H9 (cell line): Measurements from ENCODE around the gene WFDC1. TPM values are rescaled to one million over a fixed set of nuclear protein-coding genes. Genes with fewer than 3 reads are reported as not detected.

ENCODE experiments used
- DNase-seq: peaks from one replicate; pipeline ENCODE4 v3.0.0-alpha.2; 2017
- H2AFZ ChIP-seq: one replicate; pipeline ENCODE4 v1.6.1; 2013; ENCODE audit warnings: mild to moderate bottlenecking, low read length, control low read depth, moderate library complexity
- H2AK5ac ChIP-seq: 2 replicates; pipeline ENCODE4 v1.6.1; 2013; ENCODE audit warnings: low read length, control low read depth, mixed read lengths; ENCODE audit not compliant: insufficient read length
- H2BK120ac ChIP-seq: one replicate; pipeline ENCODE4 v1.6.1; 2013; ENCODE audit warnings: low read depth, mild to moderate bottlenecking, low read length, control low read depth, inconsistent platforms; ENCODE audit not compliant: poor library complexity, severe bottlenecking
- H2BK12ac ChIP-seq: 2 replicates; pipeline ENCODE4 v1.6.1; 2013; ENCODE audit warnings: low read length, control low read depth, mixed read lengths, low read depth; ENCODE audit not compliant: insufficient read length
- H2BK15ac ChIP-seq: 2 replicates; pipeline ENCODE4 v1.6.1; 2013; ENCODE audit warnings: low read depth, low read length, control low read depth
- H2BK20ac ChIP-seq: one replicate; pipeline ENCODE4 v1.6.1; 2013; ENCODE audit warnings: low read depth, mild to moderate bottlenecking, low read length, control low read depth, inconsistent platforms; ENCODE audit not compliant: poor library complexity, severe bottlenecking
- H2BK5ac ChIP-seq: 2 replicates; pipeline ENCODE4 v1.6.1; 2013; ENCODE audit warnings: low read length, control low read depth, mixed read lengths; ENCODE audit not compliant: insufficient read length
- H3K14ac ChIP-seq: 2 replicates; pipeline ENCODE4 v1.6.1; 2013; ENCODE audit warnings: low read length, control low read depth; ENCODE audit not compliant: insufficient read depth
- H3K18ac ChIP-seq: 2 replicates; pipeline ENCODE4 v1.6.1; 2013; ENCODE audit warnings: low read depth, mild to moderate bottlenecking, mixed read lengths, low read length, control low read depth; ENCODE audit not compliant: insufficient read length
- H3K23ac ChIP-seq: 2 replicates; pipeline ENCODE4 v1.6.1; 2013; ENCODE audit warnings: low read length, control low read depth, mixed read lengths, low read depth; ENCODE audit not compliant: insufficient read length
- H3K23me2 ChIP-seq: 2 replicates; pipeline ENCODE4 v1.6.1; 2013; ENCODE audit warnings: low read depth, mild to moderate bottlenecking, mixed read lengths, low read length, control low read depth; ENCODE audit not compliant: insufficient read length, poor library complexity, severe bottlenecking
- H3K27ac ChIP-seq: 2 replicates; pipeline ENCODE4 v1.5.1; 2013; ENCODE audit warnings: low read length, control low read depth, mixed read lengths, low read depth; ENCODE audit not compliant: insufficient read length
- H3K27me3 ChIP-seq: 2 replicates; pipeline ENCODE4 v1.6.1; 2013; ENCODE audit warnings: low read length, control low read depth, inconsistent platforms; ENCODE audit not compliant: insufficient read depth
- H3K4ac ChIP-seq: 2 replicates; pipeline ENCODE4 v1.6.1; 2013; ENCODE audit warnings: low read depth, mild to moderate bottlenecking, control low read depth, inconsistent platforms, low read length, moderate library complexity
- H3K4me1 ChIP-seq: 2 replicates; pipeline ENCODE4 v1.6.1; 2013; ENCODE audit warnings: low read length, control low read depth, inconsistent platforms; ENCODE audit not compliant: insufficient read depth
- H3K4me2 ChIP-seq: 2 replicates; pipeline ENCODE4 v1.6.1; 2013; ENCODE audit warnings: low read length, control low read depth, mixed read lengths; ENCODE audit not compliant: insufficient read length, insufficient read depth
- H3K56ac ChIP-seq: 2 replicates; pipeline ENCODE4 v1.6.1; 2013; ENCODE audit warnings: low read depth, mild to moderate bottlenecking, mixed read lengths, low read length, control low read depth; ENCODE audit not compliant: insufficient read length
- H3K79me1 ChIP-seq: 2 replicates; pipeline ENCODE4 v1.6.1; 2013; ENCODE audit warnings: low read depth, mild to moderate bottlenecking, moderate library complexity, low read length, control low read depth, inconsistent platforms; ENCODE audit not compliant: insufficient read depth, poor library complexity, severe bottlenecking
- H3K79me2 ChIP-seq: 2 replicates; pipeline ENCODE4 v1.6.1; 2013; ENCODE audit warnings: low read length, control low read depth, inconsistent platforms; ENCODE audit not compliant: insufficient read depth
- H3K9ac ChIP-seq: 2 replicates; pipeline ENCODE4 v1.6.1; 2013; ENCODE audit warnings: low read length, control low read depth, mixed read lengths; ENCODE audit not compliant: insufficient read length; ENCODE audit errors: extremely low read depth
- H3K9me3 ChIP-seq: one replicate; pipeline ENCODE4 v1.6.1; 2013; ENCODE audit warnings: low read depth, low read length, inconsistent platforms; ENCODE audit not compliant: control insufficient read depth
- H3T11ph ChIP-seq: one replicate; pipeline ENCODE4 v1.6.1; 2013; ENCODE audit warnings: mild to moderate bottlenecking, low read length, control low read depth, inconsistent platforms
- H4K20me1 ChIP-seq: one replicate; pipeline ENCODE4 v1.6.1; 2013; ENCODE audit not compliant: control insufficient read depth, insufficient read length, insufficient read depth
- H4K5ac ChIP-seq: 2 replicates; pipeline ENCODE4 v1.6.1; 2013; ENCODE audit warnings: low read depth, mild to moderate bottlenecking, mixed read lengths, low read length, control low read depth; ENCODE audit not compliant: insufficient read length
- H4K8ac ChIP-seq: replicated peaks from 2 replicates; pipeline ENCODE4 v1.6.1; 2013; ENCODE audit warnings: low read length, control low read depth, mixed read lengths, low read depth; ENCODE audit not compliant: insufficient read length
- H4K91ac ChIP-seq: 2 replicates; pipeline ENCODE4 v1.6.1; 2013; ENCODE audit warnings: low read depth, mild to moderate bottlenecking, moderate library complexity, mixed read lengths, low read length, control low read depth; ENCODE audit not compliant: insufficient read length
- H3K27ac Mint-ChIP-seq, 3 experiments: 2 replicates in 2 of 3; 3 replicates in 1 of 3; pipeline ENCODE4 v1.8.0; 2020 to 2021; ENCODE audit warnings: mixed read lengths in 3 of 3, mild to moderate bottlenecking in 1 of 3, moderate library complexity in 1 of 3
- H3K27me3 Mint-ChIP-seq: 2 replicates; pipeline ENCODE4 v1.8.0; 2021; ENCODE audit warnings: low read depth, mild to moderate bottlenecking, moderate library complexity, mixed read lengths
- H3K36me3 Mint-ChIP-seq, 3 experiments: 2 replicates in 2 of 3; 3 replicates in 1 of 3; pipeline ENCODE4 v1.8.0; 2020 to 2021; ENCODE audit warnings: low read depth in 3 of 3, mixed read lengths in 3 of 3; ENCODE audit not compliant: insufficient read depth in 1 of 3
- H3K4me1 Mint-ChIP-seq, 2 experiments: 2 replicates each; pipeline ENCODE4 v1.8.0; 2020; ENCODE audit warnings: mixed read lengths in 2 of 2
- H3K4me3 Mint-ChIP-seq, 2 experiments: 2 replicates in 1 of 2; 3 replicates in 1 of 2; pipeline ENCODE4 v1.8.0; 2020 to 2021; ENCODE audit warnings: mild to moderate bottlenecking in 2 of 2, mixed read lengths in 2 of 2, moderate library complexity in 1 of 2
- H3K9me3 Mint-ChIP-seq, 2 experiments: 2 replicates in 1 of 2; 3 replicates in 1 of 2; pipeline ENCODE4 v1.8.0; 2020; ENCODE audit warnings: mild to moderate bottlenecking in 2 of 2, mixed read lengths in 2 of 2, moderate library complexity in 1 of 2
- WGBS: extraction: QIAGEN DNeasy Blood & Tissue Kit; methylation state at CpG from one replicate; pipeline ENCODE4 v1.1.7; 2013; ENCODE audit warnings: missing lambda C conversion rate, low lambda C conversion rate, mixed read lengths; ENCODE audit not compliant: insufficient read length; ENCODE audit errors: extremely low coverage; 5-methylcytosine and 5-hydroxymethylcytosine counted together
- total RNA-seq: library from RNA; stranded (reverse); gene quantifications from 2 replicates; pipeline ENCODE4 v1.2.1, GENCODE V29; 2021
- TF ChIP-seq, protein P1 (sequence below): fragments of 200-600 bp; sonication (generic); conservative IDR thresholded peaks from 3 replicates; pipeline ENCODE4 v1.8.0; 2021; ENCODE audit warnings: antibody characterized with exemption, mild to moderate bottlenecking

The WFDC1 gene
- total RNA-seq, 1 experiment from 2014 or later, result 0.24 TPM

DNA sequence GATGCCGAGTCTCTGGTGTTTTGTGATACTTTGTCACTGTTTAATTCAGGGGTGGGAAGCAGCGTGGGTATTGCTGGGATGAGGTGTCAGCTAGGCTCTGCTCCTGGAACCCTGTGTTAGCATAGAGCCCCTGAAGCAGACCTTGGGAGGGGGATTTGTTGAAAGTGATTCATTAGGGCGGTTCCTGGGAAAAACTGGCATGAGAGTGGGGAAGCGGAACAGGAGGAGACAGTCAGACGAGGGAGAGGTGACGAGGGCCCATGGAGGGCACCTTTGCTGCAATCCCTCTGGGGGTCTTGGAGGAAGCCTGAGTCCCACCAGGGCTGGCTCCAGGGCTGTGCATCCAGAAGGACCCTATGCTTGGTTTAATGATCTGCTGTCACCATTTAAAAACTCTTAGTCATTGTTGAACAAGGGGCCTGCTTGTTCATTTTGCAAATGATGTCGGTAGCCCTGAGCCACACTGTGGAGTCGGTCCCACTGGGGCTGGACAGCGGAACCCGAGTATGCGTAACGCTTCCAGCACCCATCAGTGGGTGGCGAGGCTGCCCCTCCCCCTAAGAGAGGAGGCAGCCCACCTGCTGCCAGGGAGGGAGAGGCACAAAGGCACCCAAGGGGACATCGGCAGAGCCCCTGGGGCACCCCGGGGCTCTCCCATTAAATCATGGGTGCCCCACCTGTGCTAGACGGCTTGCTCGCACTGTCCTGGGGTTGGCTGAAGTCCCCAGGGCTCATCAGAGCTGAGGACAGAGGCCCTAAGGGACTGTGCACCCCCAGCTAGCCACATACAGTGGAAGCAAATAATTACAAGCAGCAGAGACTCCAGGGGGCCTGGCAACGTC is 35.4 kb downstream of the WFDC1 start:
- TF ChIP-seq, protein P1, sequence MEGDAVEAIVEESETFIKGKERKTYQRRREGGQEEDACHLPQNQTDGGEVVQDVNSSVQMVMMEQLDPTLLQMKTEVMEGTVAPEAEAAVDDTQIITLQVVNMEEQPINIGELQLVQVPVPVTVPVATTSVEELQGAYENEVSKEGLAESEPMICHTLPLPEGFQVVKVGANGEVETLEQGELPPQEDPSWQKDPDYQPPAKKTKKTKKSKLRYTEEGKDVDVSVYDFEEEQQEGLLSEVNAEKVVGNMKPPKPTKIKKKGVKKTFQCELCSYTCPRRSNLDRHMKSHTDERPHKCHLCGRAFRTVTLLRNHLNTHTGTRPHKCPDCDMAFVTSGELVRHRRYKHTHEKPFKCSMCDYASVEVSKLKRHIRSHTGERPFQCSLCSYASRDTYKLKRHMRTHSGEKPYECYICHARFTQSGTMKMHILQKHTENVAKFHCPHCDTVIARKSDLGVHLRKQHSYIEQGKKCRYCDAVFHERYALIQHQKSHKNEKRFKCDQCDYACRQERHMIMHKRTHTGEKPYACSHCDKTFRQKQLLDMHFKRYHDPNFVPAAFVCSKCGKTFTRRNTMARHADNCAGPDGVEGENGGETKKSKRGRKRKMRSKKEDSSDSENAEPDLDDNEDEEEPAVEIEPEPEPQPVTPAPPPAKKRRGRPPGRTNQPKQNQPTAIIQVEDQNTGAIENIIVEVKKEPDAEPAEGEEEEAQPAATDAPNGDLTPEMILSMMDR, result no peak
- H3K9me3 ChIP-seq, result no peaks in the 10 kb centered on the region
- H3K14ac ChIP-seq, result no peak overlapping the region; the same call in 1 of the 2 replicates
- H3K27ac Mint-ChIP-seq, result peak overlapping the region in 1 of 3 experiments; percentile 54; a peak in 2 of 7 replicates
- H3T11ph ChIP-seq, result no peak overlapping the region
- H3K4me1 Mint-ChIP-seq, result peaks cover 3 to 9% of the 10 kb centered on the region in 2 experiments; a peak in 3 of 4 replicates
- H3K27ac ChIP-seq, result no peak overlapping the region
- H2BK12ac ChIP-seq, result no peak overlapping the region
- no peak overlapping the region for H4K8ac ChIP-seq
- H2BK120ac ChIP-seq, result no peak overlapping the region
- DNase-seq, result no peak
- H3K18ac ChIP-seq, result no peak overlapping the region
- H2AK5ac ChIP-seq, result no peak overlapping the region
- H4K20me1 ChIP-seq, result no peaks in the 10 kb centered on the region
- H4K5ac ChIP-seq, result no peak overlapping the region
- no peak overlapping the region for H4K91ac ChIP-seq
- no peak overlapping the region for H2AFZ ChIP-seq
- no peaks in the 10 kb centered on the region for H3K36me3 Mint-ChIP-seq
- no peak overlapping the region for H3K23ac ChIP-seq
- WGBS, result no CpG with 5 or more reads among the region's 18 CpGs
- H3K4me3 Mint-ChIP-seq, result no peak overlapping the region
- H3K4ac ChIP-seq, result no peak overlapping the region
- H3K79me2 ChIP-seq, result no peaks in the 10 kb centered on the region
- no peak overlapping the region for H2BK5ac ChIP-seq
- no peak overlapping the region for H2BK15ac ChIP-seq
- no peaks in the 10 kb centered on the region for H3K23me2 ChIP-seq
- H3K27me3 ChIP-seq, result no peaks in the 10 kb centered on the region
- no peak overlapping the region for H2BK20ac ChIP-seq
- H3K4me1 ChIP-seq, result no peaks in the 10 kb centered on the region
- no peaks in the 10 kb centered on the region for H3K79me1 ChIP-seq
- H3K27me3 Mint-ChIP-seq, result peaks cover 2% of the 10 kb centered on the region
- no peak overlapping the region for H3K9ac ChIP-seq
- no peak overlapping the region for H3K4me2 ChIP-seq
- H3K9me3 Mint-ChIP-seq, result no peaks in the 10 kb centered on the region
- H3K56ac ChIP-seq, result no peak overlapping the region
